Tibial nerve (tissue), 4 donors: ENCODE data around the gene AARS1. TPM values are rescaled to one million over a fixed set of nuclear protein-coding genes. Genes with fewer than 3 reads are reported as not detected.
A peak's percentile ranks its signal among the peaks of the same experiment; 100 is the strongest.
"Not testable (repeated sequence)": the region's sequence is repeated elsewhere in the genome, so short reads cannot be mapped to it uniquely, and the experiment has no call there.

Source experiments
- DNase-seq, 2 donors: peaks; one replicate each; pipeline ENCODE4 v3.0.0-alpha.2; 2019; ENCODE audit warnings: low spot score in 2 of 2
- H3K27ac ChIP-seq, 4 donors: fragments of 200-600 bp; sonication (generic) in 3 of 4; one replicate each; pipeline ENCODE4 v1.5.1; 2017 to 2019; ENCODE audit warnings: mild to moderate bottlenecking in 1 of 4
- H3K27me3 ChIP-seq, 2 donors: fragments of 200-600 bp; sonication (generic) in 1 of 2; one replicate each; pipeline versions ENCODE4 v1.5.1 to v1.6.0; 2017 to 2019
- H3K36me3 ChIP-seq, 3 donors: fragments of 200-600 bp; sonication (generic); one replicate each; pipeline ENCODE4 v1.5.1; 2018 to 2019
- H3K4me1 ChIP-seq, 4 donors: fragments of 200-600 bp; sonication (generic) in 3 of 4; one replicate each; pipeline ENCODE4 v1.5.1; 2017 to 2019
- H3K4me3 ChIP-seq, 4 donors: fragments of 200-600 bp; sonication (generic) in 3 of 4; one replicate each; pipeline ENCODE4 v1.5.1; 2017 to 2019; ENCODE audit warnings: mild to moderate bottlenecking in 1 of 4, moderate library complexity in 1 of 4
- H3K9me3 ChIP-seq, 4 donors: fragments of 200-600 bp; sonication (generic) in 3 of 4; one replicate each; pipeline ENCODE4 v1.5.1; 2017 to 2019
- EP300 ChIP-seq, 2 donors: sonication (generic); formaldehyde crosslinking; IDR thresholded peaks; one replicate each; pipeline ENCODE4 v1.6.1; 2017; ENCODE audit warnings: antibody characterized with exemption in 2 of 2, mild to moderate bottlenecking in 1 of 2
- POLR2A ChIP-seq, 2 donors: fragments of 450-650 bp; IDR thresholded peaks; one replicate each; pipeline ENCODE4 v1.6.1; 2017; ENCODE audit warnings: antibody characterized with exemption in 2 of 2, mild to moderate bottlenecking in 2 of 2, moderate library complexity in 2 of 2
- WGBS, 2 donors: methylation state at CpG; one replicate each; pipeline ENCODE4 v1.1.5; 2018; 5-methylcytosine and 5-hydroxymethylcytosine counted together
- total RNA-seq, 4 donors: library from RNA; depleted of rRNA; stranded (reverse); fragments of >200 nt; gene quantifications; one replicate each; pipeline ENCODE4 v1.1.0, GENCODE V29; 2016
- TF ChIP-seq, protein P1 (sequence below), 5 experiments: fragments of 200-600 bp in 3 of 5; fragments of 450-650 bp in 2 of 5; sonication (generic) in 3 of 5; IDR thresholded peaks; one replicate each; pipeline ENCODE4 v1.5.1; 2016 to 2019; ENCODE audit warnings: antibody characterized with exemption in 5 of 5, mild to moderate bottlenecking in 3 of 5, moderate library complexity in 2 of 5

AARS1 gene
- 100 to 1,000 TPM in 1 of 4 donors, 10 to 100 TPM in 3; 69.8 to 129 (median 88.9) TPM for total RNA-seq

DNA sequence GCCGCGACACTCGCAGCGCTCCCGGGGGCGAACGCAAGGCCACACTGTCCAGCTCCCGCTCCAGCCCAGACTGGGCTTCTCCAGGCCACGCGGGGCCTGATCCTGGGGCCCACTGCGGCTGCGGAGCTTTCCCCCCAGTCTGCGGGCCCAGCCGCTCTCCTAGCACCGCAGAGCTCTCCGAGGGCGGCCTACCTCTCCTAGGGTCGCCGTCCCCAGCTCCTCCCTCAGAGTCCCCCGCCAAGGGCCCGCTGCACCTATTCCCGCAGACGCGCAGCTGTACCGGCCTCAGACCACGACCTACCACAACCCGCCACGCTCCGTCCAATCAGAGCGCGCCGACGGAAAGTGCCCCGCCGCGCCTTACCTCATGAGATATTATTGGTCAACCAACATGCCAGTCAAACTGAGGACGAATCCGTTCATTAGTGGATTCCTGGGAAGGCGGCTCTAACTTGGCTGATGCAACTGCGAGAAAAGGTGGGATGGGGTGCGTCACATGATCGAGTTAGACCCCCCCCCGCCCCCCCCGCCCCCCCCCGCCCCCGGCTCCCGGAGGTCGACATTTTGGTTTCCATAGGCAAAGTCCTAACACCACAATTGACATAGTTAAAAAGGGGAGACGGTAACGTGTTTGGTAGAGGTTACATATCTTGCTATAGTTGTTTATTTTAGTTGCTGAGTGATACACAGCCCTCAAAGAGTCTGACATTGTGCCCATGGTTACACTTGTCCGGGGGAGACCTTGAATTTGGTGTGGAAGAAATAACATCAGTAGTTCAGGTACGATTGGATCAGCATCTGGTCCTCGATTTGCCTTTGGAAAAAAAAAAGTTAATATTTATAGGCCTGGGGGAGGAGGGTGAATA is at the start of gene AARS1:
AARS1 (minus strand) TSS at position 278 of the 866 bp plus-strand sequence. CDS start 6,743 bp downstream, outside the sequence.
- H3K4me3 ChIP-seq: peak within 1 kb of the TSS; percentile 58 to 89 (median 77)
- H3K27ac ChIP-seq: peak within 1 kb of the TSS; percentile 76 to 92 (median 86)
- DNase-seq: peak; percentile 92 to 98
- peaks cover 0 to 13% (median 0%) of the 10 kb centered on the region in 3 donors for H3K36me3 ChIP-seq
- no peaks in the 10 kb centered on the region for H3K9me3 ChIP-seq
- TF ChIP-seq, protein P1, sequence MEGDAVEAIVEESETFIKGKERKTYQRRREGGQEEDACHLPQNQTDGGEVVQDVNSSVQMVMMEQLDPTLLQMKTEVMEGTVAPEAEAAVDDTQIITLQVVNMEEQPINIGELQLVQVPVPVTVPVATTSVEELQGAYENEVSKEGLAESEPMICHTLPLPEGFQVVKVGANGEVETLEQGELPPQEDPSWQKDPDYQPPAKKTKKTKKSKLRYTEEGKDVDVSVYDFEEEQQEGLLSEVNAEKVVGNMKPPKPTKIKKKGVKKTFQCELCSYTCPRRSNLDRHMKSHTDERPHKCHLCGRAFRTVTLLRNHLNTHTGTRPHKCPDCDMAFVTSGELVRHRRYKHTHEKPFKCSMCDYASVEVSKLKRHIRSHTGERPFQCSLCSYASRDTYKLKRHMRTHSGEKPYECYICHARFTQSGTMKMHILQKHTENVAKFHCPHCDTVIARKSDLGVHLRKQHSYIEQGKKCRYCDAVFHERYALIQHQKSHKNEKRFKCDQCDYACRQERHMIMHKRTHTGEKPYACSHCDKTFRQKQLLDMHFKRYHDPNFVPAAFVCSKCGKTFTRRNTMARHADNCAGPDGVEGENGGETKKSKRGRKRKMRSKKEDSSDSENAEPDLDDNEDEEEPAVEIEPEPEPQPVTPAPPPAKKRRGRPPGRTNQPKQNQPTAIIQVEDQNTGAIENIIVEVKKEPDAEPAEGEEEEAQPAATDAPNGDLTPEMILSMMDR (IDR thresholded peaks at IDR 0.05): peak in 2 of 5 experiments; percentile 39 to 47
- peak; percentile 57 to 95 for TF ChIP-seq EP300 (IDR thresholded peaks at IDR 0.05)
- peak; percentile 91 to 92 for TF ChIP-seq POLR2A (IDR thresholded peaks at IDR 0.05)
- peaks cover 0 to 27% (median 10%) of the 10 kb centered on the region in 4 donors for H3K4me1 ChIP-seq
- 3% methylated on average over 35 to 43 of the region's 53 CpGs for WGBS, 2 donors
- no peaks in the 10 kb centered on the region for H3K27me3 ChIP-seq

DNA sequence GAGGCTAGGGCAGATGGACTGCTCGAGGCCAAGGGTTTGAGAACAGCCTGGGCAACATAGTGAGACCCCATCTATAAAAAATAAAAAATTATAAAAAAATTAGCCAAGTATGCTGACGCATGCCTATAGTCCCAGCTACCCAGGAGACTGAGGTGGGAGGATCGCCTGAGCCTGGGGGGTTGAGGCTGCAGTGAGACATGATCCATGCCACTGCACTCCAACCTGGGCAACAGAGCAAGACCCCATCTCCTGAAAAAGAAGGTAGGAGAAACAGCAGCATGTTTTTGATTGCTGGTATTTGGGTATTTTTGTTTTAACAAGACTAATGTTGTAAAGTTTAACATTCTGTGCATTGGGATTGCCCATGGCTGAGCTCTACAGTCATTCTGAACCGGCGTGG is 48.5 kb upstream of the AARS1 start:
- no peak for TF ChIP-seq EP300 (IDR thresholded peaks at IDR 0.05)
- TF ChIP-seq, protein P1 (IDR thresholded peaks at IDR 0.05): no peak
- TF ChIP-seq POLR2A (IDR thresholded peaks at IDR 0.05): no peak
- no peaks in the 10 kb centered on the region for H3K4me1 ChIP-seq
- no peaks in the 10 kb centered on the region for H3K9me3 ChIP-seq
- peaks cover 0 to 43% (median 0%) of the 10 kb centered on the region in 3 donors for H3K36me3 ChIP-seq
- no peak for DNase-seq
- no peak overlapping the region for H3K4me3 ChIP-seq
- H3K27ac ChIP-seq: no peak overlapping the region
- WGBS, 2 donors: 97% methylated on average over 5 of the region's 5 CpGs
- no peaks in the 10 kb centered on the region for H3K27me3 ChIP-seq

DNA sequence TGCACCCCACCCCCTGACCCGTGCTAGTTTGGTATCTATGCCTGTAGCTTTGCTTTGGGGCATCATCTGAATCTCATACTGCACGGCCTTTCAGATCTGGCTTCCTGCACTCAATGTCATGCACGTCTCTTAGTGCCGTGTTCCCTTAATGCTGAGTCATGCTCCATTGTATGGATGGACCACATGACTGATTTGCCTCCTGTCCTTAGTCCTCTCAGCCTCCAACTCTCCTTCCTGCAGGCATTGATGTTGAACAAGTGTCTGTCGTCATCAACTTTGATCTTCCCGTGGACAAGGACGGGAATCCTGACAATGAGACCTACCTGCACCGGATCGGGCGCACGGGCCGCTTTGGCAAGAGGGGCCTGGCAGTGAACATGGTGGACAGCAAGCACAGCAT is 43.4 kb upstream of the AARS1 start:
- not testable (repeated sequence) for H3K4me1 ChIP-seq, H3K27me3 ChIP-seq, H3K9me3 ChIP-seq, DNase-seq, H3K4me3 ChIP-seq, H3K27ac ChIP-seq
- WGBS, 2 donors: 80 to 82% methylated on average over 8 to 12 of the region's 12 CpGs
- H3K36me3 ChIP-seq: peaks cover 0 to 92% (median 5%) of the 10 kb centered on the region in 3 donors

DNA sequence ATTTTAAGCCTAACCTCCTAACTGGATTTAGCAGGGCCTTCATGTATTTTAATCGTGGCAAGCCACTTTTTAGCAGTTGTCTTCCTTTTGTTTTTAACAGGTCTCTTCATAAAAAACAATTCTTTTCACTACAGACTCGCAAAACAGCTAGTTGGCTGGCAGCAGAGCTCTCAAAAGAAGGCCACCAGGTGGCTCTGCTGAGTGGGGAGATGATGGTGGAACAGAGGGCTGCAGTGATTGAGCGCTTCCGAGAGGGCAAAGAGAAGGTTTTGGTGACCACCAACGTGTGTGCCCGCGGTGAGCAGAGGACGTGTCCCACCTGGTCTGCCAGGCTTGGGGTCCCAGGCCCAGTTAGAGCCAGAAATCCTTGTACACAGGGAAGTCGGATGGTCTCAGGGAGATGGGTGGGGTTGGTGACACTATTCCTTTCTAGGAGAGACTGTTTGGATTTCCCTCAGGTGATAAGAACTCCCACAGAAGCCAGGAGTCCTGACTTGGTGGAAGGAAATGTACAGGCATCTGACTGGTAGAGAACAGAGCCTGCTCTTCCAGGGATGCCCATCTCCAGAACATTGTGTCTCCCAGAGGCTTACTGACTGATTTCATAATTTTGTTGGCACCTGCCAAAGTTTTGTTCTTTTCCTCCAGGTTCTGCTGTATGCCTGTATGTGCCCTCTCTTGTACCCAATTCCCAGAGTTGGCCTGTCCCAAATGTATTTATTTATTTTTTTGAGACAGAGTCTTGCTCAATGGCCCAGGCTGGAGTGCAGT is 42.5 kb upstream of the AARS1 start:
- no peak overlapping the region for H3K4me3 ChIP-seq
- H3K27ac ChIP-seq: no peak overlapping the region
- WGBS, 2 donors: 63 to 69% methylated on average over 9 of the region's 9 CpGs
- DNase-seq: peak in 1 of 2 donors; percentile 11
- no peaks in the 10 kb centered on the region for H3K27me3 ChIP-seq
- no peak for TF ChIP-seq EP300 (IDR thresholded peaks at IDR 0.05)
- TF ChIP-seq, protein P1 (IDR thresholded peaks at IDR 0.05): peak in 3 of 5 experiments; percentile 19 to 26 (median 26)
- H3K36me3 ChIP-seq: peaks cover 0 to 97% (median 10%) of the 10 kb centered on the region in 3 donors
- no peaks in the 10 kb centered on the region for H3K9me3 ChIP-seq
- H3K4me1 ChIP-seq: no peaks in the 10 kb centered on the region

DNA sequence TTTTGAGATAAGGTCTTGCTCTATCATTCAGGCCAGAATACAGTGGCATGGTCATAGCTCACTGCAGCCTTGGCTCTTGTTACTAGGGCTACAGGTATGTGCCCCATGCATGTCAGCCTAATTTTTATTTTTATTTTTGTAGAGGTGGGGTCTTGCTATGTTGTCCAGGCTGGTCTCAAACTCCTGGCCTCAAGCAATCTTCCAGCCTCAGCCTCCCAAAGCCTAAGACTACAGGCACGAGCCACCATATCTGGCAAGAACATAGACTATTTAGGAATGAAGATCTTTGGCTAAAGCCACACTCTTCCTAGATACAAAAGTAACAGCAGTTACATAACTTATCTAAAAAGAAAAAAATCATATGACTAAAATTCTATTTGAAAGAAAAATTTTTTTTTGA is 41.8 kb upstream of the AARS1 start:
- Histone ChIP-seq H3K36me3 (peaks cover 0 to 97% (median 10%) of the 10 kb centered on the region in 3 donors), H3K4me1 (no peaks in the 10 kb centered on the region), H3K27ac (no peak overlapping the region), H3K9me3 (no peaks in the 10 kb centered on the region), H3K4me3 (no peak overlapping the region), H3K27me3 (no peaks in the 10 kb centered on the region)
- WGBS, 2 donors: 86 to 88% methylated on average over 1 of the region's 1 CpG
- TF ChIP-seq EP300 (IDR thresholded peaks at IDR 0.05): no peak
- TF ChIP-seq, protein P1 (IDR thresholded peaks at IDR 0.05): no peak
- TF ChIP-seq POLR2A (IDR thresholded peaks at IDR 0.05): no peak
- DNase-seq: no peak
